Large intestine (tissue), 3 donors: ENCODE results near the gene PSMB11. TPM values are rescaled to one million over a fixed set of nuclear protein-coding genes. Genes with fewer than 3 reads are reported as not detected.
A peak's percentile ranks its signal among the peaks of the same experiment; 100 is the strongest.

ENCODE experiments used
- DNase-seq, 2 donors: peaks; one replicate each; pipeline versions ENCODE4 v3.0.0 to v3.0.0-alpha.2; 2013
- H3K27ac ChIP-seq: one replicate; pipeline ENCODE4 v1.5.1; 2013; ENCODE audit warnings: low read length
- H3K27me3 ChIP-seq: 2 replicates; pipeline ENCODE4 v1.6.1; 2013; ENCODE audit warnings: low read length; ENCODE audit not compliant: control insufficient read depth, insufficient read depth
- H3K36me3 ChIP-seq: 2 replicates; pipeline ENCODE4 v1.6.1; 2013; ENCODE audit warnings: low read length; ENCODE audit not compliant: control insufficient read depth, insufficient read depth
- H3K4me1 ChIP-seq: one replicate; pipeline ENCODE4 v1.6.1; 2013; ENCODE audit warnings: low read length; ENCODE audit not compliant: control insufficient read depth, insufficient read depth
- H3K4me3 ChIP-seq: one replicate; pipeline ENCODE4 v1.5.1; 2013; ENCODE audit warnings: low read length
- H3K9me3 ChIP-seq: one replicate; pipeline ENCODE4 v1.6.1; 2013; ENCODE audit warnings: mild to moderate bottlenecking, low read depth, low read length, moderate library complexity; ENCODE audit not compliant: control insufficient read depth
- WGBS: methylation state at CpG from one replicate; pipeline ENCODE4 v1.1.5; 2013; ENCODE audit warnings: low lambda C conversion rate; ENCODE audit not compliant: insufficient coverage; 5-methylcytosine and 5-hydroxymethylcytosine counted together
- polyA plus RNA-seq: library from polyadenylated mRNA; unstranded; fragments of 120-200 nt; gene quantifications from one replicate; pipeline ENCODE4 v1.2.1, GENCODE V29; 2013

Gene PSMB11
- polyA plus RNA-seq, 1 donor = not detected

- H3K36me3 ChIP-seq = peaks cover 75% of the 10 kb centered on the region
- no peaks in the 10 kb centered on the region for H3K9me3 ChIP-seq
- no peak overlapping the region for H3K4me3 ChIP-seq
- no peak overlapping the region for H3K27ac ChIP-seq
- no peaks in the 10 kb centered on the region for H3K27me3 ChIP-seq
- H3K4me1 ChIP-seq = peaks cover 12% of the 10 kb centered on the region
- no peak for DNase-seq
- WGBS = no CpG with 5 or more reads among the region's 3 CpGs
These were observed 24.4 kb downstream of the PSMB11 start for GRCh38 chr14:23066368-23066767.

GRCh38 chr14:23066855-23067744, 25.1 kb downstream of the PSMB11 start:
- H3K4me3 ChIP-seq = no peak overlapping the region
- peaks cover 72% of the 10 kb centered on the region for H3K36me3 ChIP-seq
- H3K27me3 ChIP-seq = no peaks in the 10 kb centered on the region
- H3K4me1 ChIP-seq = peaks cover 19% of the 10 kb centered on the region
- H3K9me3 ChIP-seq = no peaks in the 10 kb centered on the region
- WGBS = 94% methylated on average over 6 of the region's 23 CpGs
- no peak overlapping the region for H3K27ac ChIP-seq
- DNase-seq = no peak

DNA sequence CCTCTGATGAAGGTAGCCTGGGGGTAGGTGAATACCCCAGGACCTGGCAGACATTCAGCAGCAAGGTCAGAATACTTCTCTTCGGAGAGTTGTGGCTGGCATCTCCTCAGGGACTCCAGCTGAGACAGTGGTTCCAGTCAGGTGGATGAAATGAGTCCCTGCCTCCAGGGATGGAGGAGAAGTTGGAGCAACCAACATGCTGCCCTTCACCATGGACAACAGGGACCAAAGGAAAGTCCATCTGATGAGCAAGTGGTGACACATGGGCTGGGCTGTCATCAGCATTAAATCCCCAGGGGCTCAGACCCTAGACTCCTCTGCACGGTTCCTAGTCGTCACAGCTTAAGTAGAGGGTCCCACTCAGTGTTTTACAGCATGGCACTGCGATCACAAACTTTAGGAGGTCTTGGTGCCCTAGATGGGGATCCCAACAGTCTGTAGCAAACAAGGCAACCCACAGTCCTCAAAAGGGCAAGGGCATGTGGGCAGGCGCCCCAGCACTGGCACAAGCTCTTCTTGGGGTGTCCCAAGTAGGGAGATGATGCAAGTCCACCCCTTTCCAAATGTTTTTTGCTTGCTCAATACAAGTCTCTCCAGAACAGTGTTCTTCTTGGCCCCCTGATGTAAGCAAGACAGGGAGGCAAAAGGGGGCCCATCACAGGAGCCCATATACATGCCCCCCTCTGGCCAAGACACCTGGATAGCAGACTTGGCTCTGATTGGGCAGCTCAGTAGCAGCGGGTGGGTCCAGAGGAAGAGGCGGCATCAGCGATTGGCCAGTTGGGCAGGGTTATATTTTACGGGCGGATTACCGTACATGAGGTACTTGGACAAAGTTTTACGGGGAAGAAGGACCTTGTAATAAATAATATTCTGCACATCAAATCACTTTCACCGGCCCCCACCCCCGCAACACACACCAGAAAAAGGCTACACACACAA, 26.1 kb downstream of the PSMB11 start:
- WGBS = no CpG with 5 or more reads among the region's 14 CpGs
- DNase-seq = no peak

GRCh38 chr14:23068789-23069412, 26.9 kb downstream of the PSMB11 start:
- H3K9me3 ChIP-seq = no peaks in the 10 kb centered on the region
- H3K27ac ChIP-seq = no peak overlapping the region
- H3K4me3 ChIP-seq = no peak overlapping the region
- peaks cover 71% of the 10 kb centered on the region for H3K36me3 ChIP-seq
- peaks cover 30% of the 10 kb centered on the region for H3K4me1 ChIP-seq
- peak; percentile 86 for DNase-seq
- no CpG with 5 or more reads among the region's 8 CpGs for whole genome bisulfite sequencing
- H3K27me3 ChIP-seq = no peaks in the 10 kb centered on the region

More for the DNA sequence above, 26.1 kb downstream of the PSMB11 start:
- H3K4me3 ChIP-seq = no peak overlapping the region
- H3K27ac ChIP-seq = no peak overlapping the region
- H3K36me3 ChIP-seq = peaks cover 72% of the 10 kb centered on the region
- no peaks in the 10 kb centered on the region for H3K9me3 ChIP-seq
- no peaks in the 10 kb centered on the region for H3K27me3 ChIP-seq
- H3K4me1 ChIP-seq = peaks cover 29% of the 10 kb centered on the region

DNA sequence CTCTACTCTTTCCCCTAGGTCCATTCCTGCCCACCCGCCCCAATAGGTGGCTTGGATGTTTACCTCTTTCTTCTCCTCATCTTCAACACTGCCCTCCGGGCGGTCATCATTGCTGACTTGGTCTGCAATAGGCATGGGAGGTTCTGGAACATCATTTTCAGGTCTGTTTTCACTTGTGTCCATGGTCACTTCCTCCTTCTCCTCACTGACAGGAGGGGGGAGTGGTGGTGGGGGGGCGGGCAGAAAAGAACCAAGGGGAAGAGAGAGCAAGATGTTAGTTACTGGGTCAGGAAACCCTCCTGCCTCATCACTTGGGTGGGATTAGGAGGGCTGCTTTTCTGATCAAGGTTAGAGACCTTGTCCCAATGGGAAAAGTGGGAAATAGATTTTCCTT, 27.4 kb downstream of the PSMB11 start:
- H3K4me1 ChIP-seq = peaks cover 30% of the 10 kb centered on the region
- 100% methylated on average over 1 of the region's 4 CpGs for WGBS

DNA sequence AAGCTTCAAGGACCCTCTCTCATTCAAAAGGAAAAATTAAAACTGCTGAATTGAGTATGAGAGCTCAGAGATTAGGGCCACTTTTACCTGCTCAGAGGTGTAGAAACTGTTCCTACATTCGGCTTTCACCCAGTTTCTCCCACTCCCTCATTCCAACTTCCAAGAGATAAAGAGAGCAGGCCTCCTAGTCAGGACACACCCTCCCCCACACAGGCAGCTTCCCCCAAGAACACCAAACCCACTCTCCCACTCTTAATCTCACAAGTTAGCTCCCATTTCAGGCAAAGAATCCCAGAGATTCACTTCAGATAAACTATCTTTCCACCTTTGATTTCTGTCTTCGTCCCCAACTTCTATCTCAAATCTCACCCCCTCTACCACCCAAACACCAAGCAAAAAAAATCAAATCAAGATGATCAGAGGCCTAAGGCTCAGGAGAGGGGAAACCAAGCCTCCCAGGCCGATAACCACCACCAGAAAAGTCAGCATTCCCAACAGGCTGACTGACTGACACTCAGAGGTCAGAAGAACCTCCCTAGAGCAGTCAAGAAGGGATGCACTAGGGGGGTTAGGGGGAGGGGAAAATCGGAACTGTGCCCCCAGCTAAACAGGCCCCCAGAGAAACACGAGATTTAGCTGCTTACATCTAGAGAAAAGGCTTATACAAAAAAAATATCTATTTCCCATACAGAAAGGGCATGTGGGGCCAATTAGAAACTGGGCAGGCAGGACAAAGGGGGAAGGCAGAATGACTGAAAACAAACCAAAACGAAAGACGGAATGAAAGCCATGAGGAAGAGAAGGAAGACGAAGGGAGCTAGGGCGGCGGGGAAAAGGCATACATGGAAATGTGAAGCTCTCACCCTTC, 28.5 kb downstream of the PSMB11 start:
- WGBS = 0% methylated on average over 1 of the region's 10 CpGs
- peaks cover 71% of the 10 kb centered on the region for H3K36me3 ChIP-seq
- peak overlapping the region; percentile 84 for H3K27ac ChIP-seq
- no peaks in the 10 kb centered on the region for H3K9me3 ChIP-seq
- peak overlapping the region; percentile 81 for H3K4me3 ChIP-seq
- no peak for DNase-seq
- no peaks in the 10 kb centered on the region for H3K27me3 ChIP-seq
- peaks cover 33% of the 10 kb centered on the region for H3K4me1 ChIP-seq

More for the DNA sequence above, 27.4 kb downstream of the PSMB11 start:
- DNase-seq = no peak
- Histone ChIP-seq H3K27ac (no peak overlapping the region), H3K9me3 (no peaks in the 10 kb centered on the region), H3K27me3 (no peaks in the 10 kb centered on the region), H3K36me3 (peaks cover 71% of the 10 kb centered on the region), H3K4me3 (no peak overlapping the region)

- peaks cover 39% of the 10 kb centered on the region for H3K4me1 ChIP-seq
- H3K4me3 ChIP-seq = peak overlapping the region; percentile 81
- peak; percentile 91 to 92 for DNase-seq
- peak overlapping the region; percentile 84 for H3K27ac ChIP-seq
- H3K36me3 ChIP-seq = peaks cover 71% of the 10 kb centered on the region
- WGBS = 22% methylated on average over 1 of the region's 14 CpGs
- H3K27me3 ChIP-seq = no peaks in the 10 kb centered on the region
- no peaks in the 10 kb centered on the region for H3K9me3 ChIP-seq
These were observed 29.4 kb downstream of the PSMB11 start for GRCh38 chr14:23071244-23071920.

- DNase-seq = peak; percentile 43 to 72
- Histone ChIP-seq H3K27ac (peak overlapping the region; percentile 84), H3K4me1 (peaks cover 43% of the 10 kb centered on the region), H3K4me3 (peak overlapping the region; percentile 81), H3K36me3 (peaks cover 71% of the 10 kb centered on the region), H3K9me3 (no peaks in the 10 kb centered on the region), H3K27me3 (no peaks in the 10 kb centered on the region)
- 17% methylated on average over 1 of the region's 5 CpGs for WGBS
These were observed 30.0 kb downstream of the PSMB11 start for GRCh38 chr14:23071921-23072539.

GRCh38 chr14:23074906-23075305, 32.9 kb downstream of the PSMB11 start:
- Histone ChIP-seq H3K27me3 (no peaks in the 10 kb centered on the region), H3K36me3 (peaks cover 71% of the 10 kb centered on the region), H3K4me1 (peaks cover 57% of the 10 kb centered on the region), H3K27ac (peak overlapping the region; percentile 86), H3K9me3 (no peaks in the 10 kb centered on the region), H3K4me3 (no peak overlapping the region)
- 100% methylated on average over 1 of the region's 1 CpG for WGBS
- no peak for DNase-seq
